HEK293 (cell line): ENCODE data around the gene TVP23C.

Experiments used
- ATF2 ChIP-seq: fragments of 450-650 bp; formaldehyde crosslinking; IDR thresholded peaks from 2 replicates; pipeline ENCODE4 v1.5.1; 2016; ENCODE audit warnings: missing biosample characterization, missing genetic modification characterization, low read depth
- CTCF ChIP-seq: fragments of 450-650 bp; formaldehyde crosslinking; IDR thresholded peaks from 2 replicates; pipeline ENCODE4 v1.5.1; 2016; ENCODE audit warnings: missing biosample characterization, missing genetic modification characterization
- KLF9 ChIP-seq: fragments of 450-650 bp; formaldehyde crosslinking; IDR thresholded peaks from 2 replicates; pipeline ENCODE4 v1.5.1; 2016; ENCODE audit warnings: missing biosample characterization, missing genetic modification characterization, low read depth
- REST ChIP-seq: fragments of 450-650 bp; formaldehyde crosslinking; IDR thresholded peaks from 2 replicates; pipeline ENCODE4 v1.5.1; 2016; ENCODE audit warnings: missing biosample characterization, missing genetic modification characterization
- TRIM28 ChIP-seq: IDR thresholded peaks from 2 replicates; pipeline ENCODE4 v1.6.1; 2011; ENCODE audit warnings: low read length, control low read depth, borderline replicate concordance
- ZBTB17 ChIP-seq: fragments of 450-650 bp; formaldehyde crosslinking; IDR thresholded peaks from 2 replicates; pipeline ENCODE4 v1.5.1; 2016; ENCODE audit warnings: missing biosample characterization, missing genetic modification characterization
- ZNF121 ChIP-seq: fragments of 450-650 bp; formaldehyde crosslinking; IDR thresholded peaks from 2 replicates; pipeline ENCODE4 v1.5.1; 2016; ENCODE audit warnings: missing biosample characterization, missing genetic modification characterization
- ZNF274 ChIP-seq, 2 experiments: fragments of 200-500 bp in 1 of 2; fragments of 450-650 bp in 1 of 2; sonication (Bioruptor generic) in 1 of 2; formaldehyde crosslinking in 1 of 2; IDR thresholded peaks; 2 replicates each; pipeline versions ENCODE4 v1.5.1 to v1.6.1; 2014 to 2016; ENCODE audit warnings: borderline replicate concordance in 1 of 2, inconsistent platforms in 1 of 2, low read length in 1 of 2, missing biosample characterization in 1 of 2, missing genetic modification characterization in 1 of 2
- ZNF335 ChIP-seq: fragments of 450-650 bp; formaldehyde crosslinking; conservative IDR thresholded peaks from 2 replicates; pipeline ENCODE4 v1.5.1; 2016; ENCODE audit warnings: missing biosample characterization, missing genetic modification characterization
- ZNF398 ChIP-seq: fragments of 450-650 bp; formaldehyde crosslinking; IDR thresholded peaks from 2 replicates; pipeline ENCODE4 v1.5.1; 2017; ENCODE audit warnings: missing biosample characterization, missing genetic modification characterization
- ZNF433 ChIP-seq: fragments of 450-650 bp; formaldehyde crosslinking; IDR thresholded peaks from 2 replicates; pipeline ENCODE4 v1.5.1; 2016; ENCODE audit warnings: missing biosample characterization, missing genetic modification characterization, low read depth
- ZNF513 ChIP-seq: fragments of 450-650 bp; IDR thresholded peaks from 2 replicates; pipeline ENCODE4 v1.5.1; 2018; ENCODE audit warnings: missing biosample characterization, missing genetic modification characterization
- ZNF692 ChIP-seq: fragments of 450-650 bp; formaldehyde crosslinking; IDR thresholded peaks from 2 replicates; pipeline ENCODE4 v1.5.1; 2016; ENCODE audit warnings: missing biosample characterization, missing genetic modification characterization

- no peak for TF ChIP-seq ZBTB17
- no peak for TF ChIP-seq REST (tag by site-specific recombination)
- TF ChIP-seq CTCF (tag by site-specific recombination), result no peak
- no peak for TF ChIP-seq TRIM28
- no peak for TF ChIP-seq ZNF274 (IDR thresholded peaks at IDR 0.05; ENCODE audit: low read length)
- no peak for TF ChIP-seq ZNF274 (tag by site-specific recombination; IDR thresholded peaks at IDR 0.05; ENCODE audit: borderline replicate concordance)
- no peak for TF ChIP-seq ZNF121
- no peak for TF ChIP-seq ZNF513 (tag by site-specific recombination)
- no peak for TF ChIP-seq ZNF433 (tag by site-specific recombination)
- TF ChIP-seq ATF2 (tag by site-specific recombination), result no peak
- no peak for TF ChIP-seq ZNF398 (tag by site-specific recombination)
- no peak for TF ChIP-seq KLF9 (tag by site-specific recombination)
- TF ChIP-seq ZNF335 (tag by site-specific recombination), result no peak
- no peak for TF ChIP-seq ZNF692 (tag by site-specific recombination)
These were observed 80.8 kb downstream of the TVP23C start for GRCh38 chr17:15482476-15482875.
